SKM-1 (cell line): ENCODE data around the gene PPM1F.
"Not testable (repeated sequence)": the region's sequence is repeated elsewhere in the genome, so short reads cannot be mapped to it uniquely, and the experiment has no call there.

Experiments
- DNase-seq: peaks from one replicate; lab custom pipeline; 2025; ENCODE audit not compliant: unreplicated experiment; lab: John Stamatoyannopoulos, UW

The PPM1F gene

DNA sequence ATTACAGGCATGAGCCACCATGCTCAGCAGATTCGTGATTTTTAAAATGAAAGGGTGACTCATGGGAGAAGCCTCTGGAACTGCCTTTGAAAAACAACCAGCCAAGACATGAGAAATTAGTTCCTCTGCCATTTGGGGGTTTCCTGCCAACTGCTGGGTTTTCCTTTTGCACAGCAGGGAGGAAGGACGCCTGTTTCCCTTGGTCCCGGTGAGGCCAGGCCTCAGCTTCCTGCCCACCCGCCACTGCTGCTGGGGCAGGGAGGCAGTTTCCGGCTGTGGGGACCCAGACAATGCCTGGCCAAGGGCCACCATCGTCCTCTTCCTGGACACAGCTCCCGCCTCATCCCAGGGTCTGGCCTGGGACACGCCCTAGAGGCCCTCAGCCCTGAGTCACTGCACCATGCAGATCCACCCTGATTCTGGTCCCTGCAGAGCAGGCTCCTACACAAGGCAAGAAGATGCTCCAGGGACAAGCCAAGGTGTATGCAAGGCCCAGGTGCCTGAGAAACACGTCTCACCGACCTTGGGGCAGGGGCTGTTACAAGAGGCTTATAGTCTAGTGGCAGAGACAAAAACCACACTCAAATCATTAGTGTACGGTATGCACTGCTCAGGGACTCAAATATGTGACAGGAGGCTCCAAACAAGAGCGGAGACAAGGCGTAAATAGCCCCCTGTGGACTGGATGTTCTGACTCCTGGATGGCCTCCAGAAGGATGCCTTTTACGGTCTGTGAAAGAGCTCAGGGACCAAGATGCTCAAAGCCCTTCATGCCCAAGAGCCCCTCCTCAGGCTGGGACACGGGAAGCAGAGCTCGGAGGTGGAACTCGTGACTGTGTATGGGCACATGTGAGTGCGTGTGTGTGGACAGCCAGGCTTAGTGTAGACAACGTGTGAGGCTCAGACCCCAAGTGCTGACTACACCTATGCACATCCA, 10.0 kb downstream of the PPM1F start:
- DNase-seq, result no peak

DNA sequence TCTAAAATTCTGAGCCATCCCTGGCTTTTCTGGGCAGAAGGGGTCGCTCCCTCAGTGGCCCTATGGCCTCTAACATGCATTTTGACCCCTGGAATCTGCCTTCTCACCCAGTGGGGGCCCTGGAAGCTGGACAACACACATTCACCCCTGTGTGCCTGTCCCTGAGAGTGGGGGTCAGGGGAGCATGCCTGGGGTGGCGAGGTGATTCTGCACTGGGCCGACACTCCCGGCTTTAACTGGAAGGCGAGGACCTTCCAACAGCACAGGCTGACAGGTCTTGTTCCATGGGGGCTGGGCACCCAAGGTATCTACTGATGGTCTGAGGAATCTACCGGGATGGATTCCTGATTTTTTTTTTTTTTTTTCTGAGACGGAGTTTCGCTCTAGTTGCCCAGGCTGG, 10.7 kb downstream of the PPM1F start:
- no peak for DNase-seq

GRCh38 chr22:21940521-21940920, 12.1 kb downstream of the PPM1F start:
- DNase-seq, result no peak

DNA sequence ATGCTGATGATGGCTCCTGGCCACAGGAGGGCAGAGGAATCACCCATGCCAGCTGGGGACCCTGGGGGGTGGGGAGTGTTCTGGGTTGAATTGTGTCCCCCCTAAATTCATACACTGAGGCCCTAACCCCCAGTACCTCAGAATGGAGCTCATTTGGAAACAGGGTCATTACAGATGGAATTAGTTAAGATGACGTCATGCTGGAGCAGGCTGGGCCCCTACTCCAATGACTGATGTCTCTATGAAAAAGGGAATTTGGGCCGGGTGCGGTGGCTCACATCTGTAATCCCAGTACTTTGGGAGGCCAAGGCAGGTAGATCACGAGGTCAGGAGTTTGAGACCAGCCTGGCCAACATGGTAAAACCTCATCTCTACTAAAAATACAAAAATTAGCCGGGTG, 12.7 kb downstream of the PPM1F start:
- DNase-seq, result not testable (repeated sequence)

DNA sequence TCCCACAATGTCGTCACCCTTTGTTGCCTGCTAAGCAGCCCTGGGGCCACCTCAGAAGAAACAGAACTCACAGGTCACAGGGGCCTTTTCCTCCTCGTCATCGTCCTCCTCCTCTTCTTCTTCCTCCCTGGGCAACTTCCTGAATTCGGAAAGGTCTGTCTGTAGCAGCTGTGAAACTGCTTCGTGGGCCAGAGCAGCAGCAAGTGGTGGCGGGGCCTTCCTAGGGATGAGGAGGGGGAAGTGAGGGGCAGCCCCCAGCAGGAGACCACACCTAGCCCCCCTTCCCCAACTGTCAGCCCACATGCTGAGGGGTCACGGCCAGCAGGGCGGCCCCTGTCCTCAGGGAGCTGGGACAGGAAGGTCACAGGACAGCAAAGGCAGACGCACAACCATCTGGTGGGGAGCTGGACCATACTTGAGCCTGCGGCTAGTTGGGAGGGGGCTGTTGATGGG, 13.2 kb downstream of the PPM1F start:
- DNase-seq, result peak; percentile 87

DNA sequence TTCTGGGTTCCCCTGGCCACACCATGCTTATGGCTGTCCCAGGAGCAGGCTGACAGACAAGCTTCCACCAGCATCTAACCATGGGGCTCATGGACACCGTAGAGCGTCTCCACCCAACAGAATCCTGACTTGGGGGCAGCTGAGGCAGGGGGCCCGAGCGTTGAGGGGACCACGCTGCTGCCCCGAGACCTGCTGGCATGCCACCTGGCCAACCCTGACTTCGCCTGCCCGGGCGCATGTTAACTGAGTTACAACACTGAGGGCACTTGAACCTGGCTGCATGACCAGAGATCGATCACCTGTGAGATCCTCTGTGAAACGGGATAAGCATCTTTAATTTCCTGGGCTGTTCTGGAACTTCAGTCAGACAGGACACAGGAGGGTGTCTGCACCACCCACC, 13.7 kb downstream of the PPM1F start:
- DNase-seq, result no peak

- peak; percentile 75 for DNase-seq
Observed at GRCh38 chr22:21938071-21938822, 14.4 kb downstream of the PPM1F start.

GRCh38 chr22:21937821-21938070, 14.9 kb downstream of the PPM1F start:
- DNase-seq, result no peak

DNA sequence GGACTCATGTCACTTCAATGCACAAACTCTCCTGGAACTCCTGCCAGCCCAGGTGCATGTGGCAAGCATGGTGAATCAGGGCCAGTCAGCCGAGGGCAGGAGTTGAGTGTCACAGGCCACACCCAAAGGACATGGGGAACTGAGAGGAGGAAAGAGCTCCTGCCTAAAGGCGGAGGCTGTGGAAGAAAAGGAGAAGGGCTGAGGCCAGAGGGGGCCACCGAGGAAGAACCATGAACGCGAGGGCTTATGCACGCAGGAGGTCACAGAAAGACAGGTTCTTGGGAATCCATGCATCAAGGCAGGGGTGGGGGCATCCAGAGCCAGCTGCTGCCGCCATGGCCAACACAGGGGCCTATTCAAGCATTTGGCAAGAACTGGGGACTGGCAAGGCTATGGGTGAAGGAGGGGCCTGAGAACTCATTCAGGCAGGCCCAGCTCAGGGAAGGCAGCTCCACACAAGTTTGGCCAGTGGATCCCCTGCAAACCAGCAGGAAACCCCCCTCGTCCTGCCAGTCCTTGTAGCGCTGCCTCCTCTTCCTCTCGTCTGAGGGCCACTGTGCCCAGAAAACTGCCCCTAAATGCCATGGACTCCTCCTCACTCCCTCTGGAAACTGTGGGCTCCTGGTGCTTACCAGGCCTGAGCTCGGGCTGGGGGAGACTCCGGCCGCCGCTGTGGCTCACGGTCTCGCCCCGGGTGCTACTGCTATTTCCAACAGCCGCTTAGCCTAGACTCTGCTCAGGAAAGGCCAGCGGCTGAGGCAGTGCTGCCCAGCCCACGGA, 15.4 kb downstream of the PPM1F start:
- peak; percentile 16 for DNase-seq

GRCh38 chr22:21936151-21936775, 16.4 kb downstream of the PPM1F start:
- peak; percentile 89 for DNase-seq

- no peak for DNase-seq
Observed at GRCh38 chr22:21933910-21934309, 18.7 kb downstream of the PPM1F start.

DNA sequence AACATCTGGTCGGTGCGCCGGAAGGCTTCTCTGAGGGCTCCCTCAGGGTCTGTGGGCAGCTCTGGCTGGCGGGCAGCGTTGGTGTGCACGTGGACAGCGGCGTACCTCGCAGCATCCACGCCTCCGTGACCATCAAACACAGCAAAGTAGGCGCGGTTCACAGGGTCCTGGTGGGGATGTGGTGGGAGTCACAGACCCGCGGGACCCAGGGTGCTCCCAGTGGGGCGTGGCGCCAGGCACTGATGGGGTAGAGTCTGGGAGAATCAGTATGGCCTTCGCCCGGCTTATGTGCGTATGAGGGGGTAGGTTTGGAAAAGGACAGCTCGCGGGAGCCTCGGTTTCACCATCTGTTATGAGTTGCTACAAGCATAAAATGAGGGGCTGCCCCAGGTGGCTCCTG, 19.2 kb downstream of the PPM1F start:
- DNase-seq, result no peak

DNA sequence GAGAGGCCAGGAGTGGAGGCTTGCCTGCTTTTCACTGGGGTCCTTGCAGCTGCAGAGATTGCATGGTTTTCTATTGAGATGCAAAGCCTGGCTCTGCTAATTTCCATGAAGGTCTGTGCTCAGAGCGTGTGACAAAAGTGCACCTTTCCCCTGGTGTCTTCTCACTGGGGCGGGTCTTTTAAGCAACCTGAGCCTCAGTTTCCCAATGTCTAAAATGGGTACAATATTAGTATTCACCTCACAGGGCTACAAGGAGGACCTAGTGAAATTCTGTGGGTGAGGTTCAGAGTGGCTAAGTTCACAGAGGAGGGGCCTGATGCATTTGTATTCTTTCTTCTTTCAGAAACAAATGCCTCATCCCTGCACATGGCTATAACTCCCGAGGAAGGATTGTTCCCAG, 20.3 kb downstream of the PPM1F start:
- no peak for DNase-seq

DNA sequence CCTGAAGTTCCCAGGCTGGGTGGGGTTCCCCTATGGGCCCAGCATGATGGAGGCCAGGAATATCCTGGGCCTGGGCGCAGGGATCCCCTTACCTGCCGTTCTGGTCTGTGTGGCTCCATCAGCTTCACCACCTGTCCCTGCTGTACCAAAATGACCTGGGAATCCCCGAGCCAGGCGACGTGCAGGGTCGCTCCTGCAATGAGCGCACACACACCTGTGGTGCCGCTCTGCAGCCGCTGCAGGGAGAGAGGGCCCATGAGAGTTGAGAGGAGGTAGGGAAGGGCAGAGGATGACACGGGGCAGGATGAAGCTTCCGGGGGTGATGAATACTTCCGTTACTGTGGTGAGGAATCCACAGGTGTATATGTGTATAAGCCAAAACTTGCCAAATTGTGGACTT, 21.6 kb downstream of the PPM1F start:
- DNase-seq, result no peak

- no peak for DNase-seq
Observed at GRCh38 chr22:21929253-21929652, 23.4 kb downstream of the PPM1F start.

DNA sequence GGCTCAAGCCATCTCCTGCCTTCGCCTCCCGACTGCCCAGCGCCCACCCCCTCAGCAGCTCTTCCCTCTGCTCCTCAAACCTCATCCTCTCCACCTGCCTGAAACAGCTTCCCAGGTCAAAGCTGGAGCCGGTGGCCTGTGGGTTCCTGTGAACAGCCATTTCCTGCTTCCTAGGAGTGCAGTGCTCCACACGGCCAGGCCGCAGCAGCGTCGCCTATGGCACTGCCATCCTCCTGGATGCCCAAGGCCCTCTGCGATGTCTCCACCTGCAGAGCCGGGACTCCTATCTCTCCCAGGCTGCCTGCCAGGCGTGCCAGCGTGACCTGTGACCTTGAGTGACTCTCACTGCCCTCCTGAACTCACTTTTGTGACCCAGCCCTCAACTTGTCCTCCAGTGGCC, 24.6 kb downstream of the PPM1F start:
- DNase-seq, result no peak

DNA sequence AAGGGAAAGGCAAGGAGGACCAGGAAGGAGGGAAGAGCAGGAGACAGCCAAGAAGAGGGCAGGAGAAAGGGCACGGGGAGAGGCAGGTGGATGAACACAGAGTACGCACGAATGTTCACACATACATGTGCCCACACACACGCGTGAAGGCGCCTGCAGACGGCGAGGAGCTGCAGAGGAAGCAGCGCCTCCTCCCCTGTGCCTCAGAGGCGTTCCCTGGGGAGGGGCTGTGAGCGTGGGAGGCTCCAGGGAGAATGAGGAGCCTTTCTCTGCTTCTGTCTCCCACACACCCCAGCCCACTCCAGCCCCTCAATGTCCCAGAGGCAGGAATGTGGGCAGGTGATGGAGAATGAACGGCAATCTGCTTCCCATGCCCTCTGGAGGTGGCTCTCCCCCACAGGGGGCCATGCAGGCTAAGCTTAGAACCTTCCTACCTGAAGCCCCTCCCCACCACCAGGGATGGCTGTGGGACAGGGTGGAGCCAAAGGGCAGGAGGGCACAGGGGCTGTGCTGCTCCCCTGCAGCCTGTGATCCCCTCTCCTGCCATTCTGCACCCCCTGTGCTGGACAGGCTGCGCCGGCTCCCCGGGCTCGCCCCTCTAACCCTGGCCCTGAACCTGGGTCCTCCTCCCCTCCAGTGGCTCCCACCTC, 25.3 kb downstream of the PPM1F start:
- no peak for DNase-seq

DNA sequence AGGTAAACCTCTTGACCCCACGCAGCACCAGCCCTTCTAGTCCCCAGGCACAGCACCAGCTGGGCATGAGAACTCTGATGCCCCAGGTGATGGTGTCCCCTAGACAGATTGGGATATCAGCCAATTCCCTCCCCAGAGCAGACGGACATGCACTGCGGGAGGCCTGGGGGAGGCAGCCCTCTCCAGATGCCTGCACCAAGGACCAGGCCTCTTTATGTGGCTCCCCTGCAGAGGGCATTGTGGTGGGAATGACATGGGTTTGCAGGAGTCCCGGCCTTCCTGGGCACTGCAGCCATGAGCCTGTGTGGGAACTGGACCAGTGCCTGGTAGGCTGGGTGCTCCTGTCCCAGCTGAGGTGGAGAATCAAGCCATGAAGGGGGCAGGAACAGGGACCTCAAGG, 25.9 kb downstream of the PPM1F start:
- DNase-seq, result no peak

GRCh38 chr22:21923163-21923561, 29.5 kb downstream of the PPM1F start:
- DNase-seq, result no peak

- no peak for DNase-seq
Observed at GRCh38 chr22:21922370-21923162, 30.1 kb downstream of the PPM1F start.
